ENCODE data around the gene CDC20B. TPM values are rescaled to one million over a fixed set of nuclear protein-coding genes. Genes with fewer than 3 reads are reported as not detected.

The CDC20B gene
- total RNA-seq, 1 experiment from 2014 or later = 0.08 TPM

DNA sequence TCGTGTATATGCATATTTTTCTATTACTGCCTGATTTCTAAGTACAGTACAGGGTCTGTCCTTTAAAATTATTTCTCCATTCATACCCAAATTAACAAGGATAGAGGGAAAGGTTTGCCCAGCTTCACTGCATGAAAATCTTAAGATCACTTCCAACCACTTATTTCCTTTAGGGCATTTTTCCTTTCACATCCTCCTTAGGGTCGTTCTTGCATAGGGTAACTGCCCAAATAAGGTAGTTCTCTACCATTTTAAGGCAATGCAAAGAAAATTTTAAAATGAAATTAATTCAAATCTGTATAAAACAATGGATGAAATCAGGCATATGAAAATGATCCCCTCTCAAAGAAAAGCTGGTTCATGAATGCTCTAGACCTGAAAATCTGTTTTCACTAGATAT, 4.1 kb upstream of the CDC20B start:
- ATAC-seq = no peak

DNA sequence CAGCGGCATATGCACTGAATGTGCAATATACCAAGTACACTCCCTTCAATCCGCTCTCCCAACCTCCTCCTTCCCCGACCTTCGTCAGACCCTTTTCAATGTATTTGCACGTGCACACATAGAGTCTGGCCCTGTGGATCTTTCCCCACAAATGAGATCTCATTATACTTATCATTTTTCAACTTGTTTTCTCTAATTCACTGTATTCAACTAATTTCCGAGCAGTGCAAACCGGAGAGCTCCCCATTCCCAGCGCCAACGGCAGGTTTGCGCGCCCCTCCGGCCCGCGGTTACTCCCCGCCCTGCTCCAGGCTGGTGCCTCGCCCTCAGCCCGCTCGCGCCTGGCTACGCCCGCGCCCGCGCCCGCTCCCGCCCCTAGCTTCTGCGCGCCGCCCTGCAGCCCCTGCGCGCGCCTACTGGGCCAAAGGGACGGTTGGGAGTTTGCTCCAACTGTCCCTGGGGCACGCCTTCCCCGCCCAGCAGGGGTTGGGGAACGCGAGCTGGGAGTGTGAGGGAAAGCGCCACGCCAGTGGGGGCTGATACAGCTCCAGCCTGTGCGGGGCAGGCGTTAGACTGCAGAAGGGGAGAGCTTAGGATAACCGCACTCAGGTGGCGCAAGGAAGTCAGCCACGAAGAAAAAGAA, 3.3 kb upstream of the CDC20B start:
- ATAC-seq = peak; percentile 90
- TF ChIP-seq SIN3A (IDR thresholded peaks at IDR 0.05; ENCODE audit: borderline replicate concordance, insufficient read depth, low read depth, low read length) = peak; percentile 62; the same call in 1 of the 2 replicates
- TF ChIP-seq, protein P1, sequence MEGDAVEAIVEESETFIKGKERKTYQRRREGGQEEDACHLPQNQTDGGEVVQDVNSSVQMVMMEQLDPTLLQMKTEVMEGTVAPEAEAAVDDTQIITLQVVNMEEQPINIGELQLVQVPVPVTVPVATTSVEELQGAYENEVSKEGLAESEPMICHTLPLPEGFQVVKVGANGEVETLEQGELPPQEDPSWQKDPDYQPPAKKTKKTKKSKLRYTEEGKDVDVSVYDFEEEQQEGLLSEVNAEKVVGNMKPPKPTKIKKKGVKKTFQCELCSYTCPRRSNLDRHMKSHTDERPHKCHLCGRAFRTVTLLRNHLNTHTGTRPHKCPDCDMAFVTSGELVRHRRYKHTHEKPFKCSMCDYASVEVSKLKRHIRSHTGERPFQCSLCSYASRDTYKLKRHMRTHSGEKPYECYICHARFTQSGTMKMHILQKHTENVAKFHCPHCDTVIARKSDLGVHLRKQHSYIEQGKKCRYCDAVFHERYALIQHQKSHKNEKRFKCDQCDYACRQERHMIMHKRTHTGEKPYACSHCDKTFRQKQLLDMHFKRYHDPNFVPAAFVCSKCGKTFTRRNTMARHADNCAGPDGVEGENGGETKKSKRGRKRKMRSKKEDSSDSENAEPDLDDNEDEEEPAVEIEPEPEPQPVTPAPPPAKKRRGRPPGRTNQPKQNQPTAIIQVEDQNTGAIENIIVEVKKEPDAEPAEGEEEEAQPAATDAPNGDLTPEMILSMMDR (IDR thresholded peaks at IDR 0.05) = no peak
- TF ChIP-seq, protein P2, sequence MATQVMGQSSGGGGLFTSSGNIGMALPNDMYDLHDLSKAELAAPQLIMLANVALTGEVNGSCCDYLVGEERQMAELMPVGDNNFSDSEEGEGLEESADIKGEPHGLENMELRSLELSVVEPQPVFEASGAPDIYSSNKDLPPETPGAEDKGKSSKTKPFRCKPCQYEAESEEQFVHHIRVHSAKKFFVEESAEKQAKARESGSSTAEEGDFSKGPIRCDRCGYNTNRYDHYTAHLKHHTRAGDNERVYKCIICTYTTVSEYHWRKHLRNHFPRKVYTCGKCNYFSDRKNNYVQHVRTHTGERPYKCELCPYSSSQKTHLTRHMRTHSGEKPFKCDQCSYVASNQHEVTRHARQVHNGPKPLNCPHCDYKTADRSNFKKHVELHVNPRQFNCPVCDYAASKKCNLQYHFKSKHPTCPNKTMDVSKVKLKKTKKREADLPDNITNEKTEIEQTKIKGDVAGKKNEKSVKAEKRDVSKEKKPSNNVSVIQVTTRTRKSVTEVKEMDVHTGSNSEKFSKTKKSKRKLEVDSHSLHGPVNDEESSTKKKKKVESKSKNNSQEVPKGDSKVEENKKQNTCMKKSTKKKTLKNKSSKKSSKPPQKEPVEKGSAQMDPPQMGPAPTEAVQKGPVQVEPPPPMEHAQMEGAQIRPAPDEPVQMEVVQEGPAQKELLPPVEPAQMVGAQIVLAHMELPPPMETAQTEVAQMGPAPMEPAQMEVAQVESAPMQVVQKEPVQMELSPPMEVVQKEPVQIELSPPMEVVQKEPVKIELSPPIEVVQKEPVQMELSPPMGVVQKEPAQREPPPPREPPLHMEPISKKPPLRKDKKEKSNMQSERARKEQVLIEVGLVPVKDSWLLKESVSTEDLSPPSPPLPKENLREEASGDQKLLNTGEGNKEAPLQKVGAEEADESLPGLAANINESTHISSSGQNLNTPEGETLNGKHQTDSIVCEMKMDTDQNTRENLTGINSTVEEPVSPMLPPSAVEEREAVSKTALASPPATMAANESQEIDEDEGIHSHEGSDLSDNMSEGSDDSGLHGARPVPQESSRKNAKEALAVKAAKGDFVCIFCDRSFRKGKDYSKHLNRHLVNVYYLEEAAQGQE (IDR thresholded peaks at IDR 0.05; ENCODE audit: insufficient read depth in 1 of 2, low read depth in 2 of 2, low read length in 1 of 2) = no peak
- peak; percentile 34; the same call in 1 of the 2 replicates for TF ChIP-seq POLR2AphosphoS5 (IDR thresholded peaks at IDR 0.05; ENCODE audit: low read depth, low read length)
- no peak for TF ChIP-seq TCF7L2 (IDR thresholded peaks at IDR 0.05; ENCODE audit: low read depth, low read length)
- DNase-seq (ENCODE audit: low read depth, low spot score) = no peak
- Histone ChIP-seq H3K36me3 (ENCODE audit: control insufficient read depth, insufficient read depth, low read length) (no peaks in the 10 kb centered on the region), H3K27me3 (ENCODE audit: control insufficient read depth, insufficient read depth, low read length) (no peaks in the 10 kb centered on the region), H3K4me1 (ENCODE audit: control insufficient read depth, insufficient read depth, low read length) (peaks cover 25% of the 10 kb centered on the region), H3K27ac (ENCODE audit: low read length) (peak overlapping the region; percentile 86), H3K9me3 (ENCODE audit: control insufficient read depth, insufficient read depth, low read depth, low read length) (no peaks in the 10 kb centered on the region), H3K4me3 (ENCODE audit: low read depth in 2 of 2, low read length in 2 of 2) (peak overlapping the region; percentile 44 to 59)
- in situ Hi-C loops (cut with HindIII; ENCODE audit: low pct_unique_long_range_greater_than_20kb, low sequenced_read_pairs) (no loop called here), intact Hi-C loops (cut with micrococcal nuclease; ENCODE audit: unreplicated experiment) (no loop called here)
- BruUV-seq (replicated peaks) = no TSS peak
- CTCF ChIA-PET = interaction anchor here (0.9 kb wide), 1 partner anchor 10 kb away, joined by 19 read pairs; no protein-coding TSS in a partner anchor
- POLR2A ChIA-PET = interaction anchor here (0.5 kb wide), 1 partner anchor 1673 kb away, joined by 7 read pairs; no protein-coding TSS in a partner anchor

More for the DNA sequence above, 4.1 kb upstream of the CDC20B start:
- Histone ChIP-seq H3K27me3 (ENCODE audit: control insufficient read depth, insufficient read depth, low read length) (no peaks in the 10 kb centered on the region), H3K4me3 (ENCODE audit: low read depth in 2 of 2, low read length in 2 of 2) (peak overlapping the region; percentile 44 to 59), H3K4me1 (ENCODE audit: control insufficient read depth, insufficient read depth, low read length) (peaks cover 24% of the 10 kb centered on the region), H3K36me3 (ENCODE audit: control insufficient read depth, insufficient read depth, low read length) (no peaks in the 10 kb centered on the region), H3K9me3 (ENCODE audit: control insufficient read depth, insufficient read depth, low read depth, low read length) (no peaks in the 10 kb centered on the region), H3K27ac (ENCODE audit: low read length) (peak overlapping the region; percentile 86)
- BruUV-seq (replicated peaks) = no TSS peak
- ChIA-PET CTCF (interaction anchor here (0.6 kb wide), 1 partner anchor 759 kb away, joined by 13 read pairs; no protein-coding TSS in a partner anchor), POLR2A (interaction anchor here (0.5 kb wide), 1 partner anchor 1672 kb away, joined by 7 read pairs; no protein-coding TSS in a partner anchor)
- in situ Hi-C loops (cut with HindIII; ENCODE audit: low pct_unique_long_range_greater_than_20kb, low sequenced_read_pairs) (no loop called here), intact Hi-C loops (cut with micrococcal nuclease; ENCODE audit: unreplicated experiment) (no loop called here)
- DNase-seq (ENCODE audit: low read depth, low spot score) = no peak
- TF ChIP-seq, protein P2 (IDR thresholded peaks at IDR 0.05; ENCODE audit: insufficient read depth in 1 of 2, low read depth in 2 of 2, low read length in 1 of 2) = no peak
- TF ChIP-seq, protein P1 (IDR thresholded peaks at IDR 0.05) = no peak
- TF ChIP-seq TCF7L2 (IDR thresholded peaks at IDR 0.05; ENCODE audit: low read depth, low read length) = no peak
- no peak for TF ChIP-seq POLR2AphosphoS5 (IDR thresholded peaks at IDR 0.05; ENCODE audit: low read depth, low read length)
- TF ChIP-seq SIN3A (IDR thresholded peaks at IDR 0.05; ENCODE audit: borderline replicate concordance, insufficient read depth, low read depth, low read length) = no peak
